Lung (tissue), 16 donors: ENCODE data around the gene RBM44. TPM values are rescaled to one million over a fixed set of nuclear protein-coding genes. Genes with fewer than 3 reads are reported as not detected.
"Not testable (repeated sequence)": the region's sequence is repeated elsewhere in the genome, so short reads cannot be mapped to it uniquely, and the experiment has no call there.

ENCODE experiments used
- ATAC-seq: fragments of 200-7000 bp; cut with Tn5 transposase; one replicate; pipeline ENCODE4 v1.9.1; 2020; ENCODE audit warnings: moderate number of reproducible peaks; ENCODE audit not compliant: insufficient read depth, low FRiP score
- DNase-seq, 3 donors: peaks; one replicate each; pipeline ENCODE4 v3.0.0-alpha.2; 2013 to 2017
- H3K27ac ChIP-seq, 2 donors: one replicate each; pipeline ENCODE4 v1.5.1; 2013; ENCODE audit warnings: mild to moderate bottlenecking in 2 of 2, moderate library complexity in 2 of 2, control low read depth in 1 of 2, inconsistent platforms in 1 of 2, low read depth in 1 of 2, low read length in 1 of 2
- H3K27me3 ChIP-seq, 3 donors: one replicate each; pipeline ENCODE4 v1.5.1; 2013; ENCODE audit warnings: low read length in 2 of 3; ENCODE audit not compliant: control insufficient read depth in 3 of 3, insufficient read depth in 3 of 3
- H3K36me3 ChIP-seq, 4 donors: one replicate each; pipeline ENCODE4 v1.5.1; 2013; ENCODE audit warnings: low read length in 4 of 4, mild to moderate bottlenecking in 1 of 4, moderate library complexity in 1 of 4; ENCODE audit not compliant: control insufficient read depth in 4 of 4, insufficient read depth in 4 of 4
- H3K4me1 ChIP-seq, 5 donors: one replicate each; pipeline ENCODE4 v1.5.1; 2013; ENCODE audit warnings: low read length in 5 of 5, mild to moderate bottlenecking in 2 of 5, moderate library complexity in 1 of 5; ENCODE audit not compliant: control insufficient read depth in 5 of 5, insufficient read depth in 5 of 5
- H3K4me3 ChIP-seq: one replicate; pipeline ENCODE4 v1.5.1; 2013; ENCODE audit warnings: mild to moderate bottlenecking, control low read depth, moderate library complexity
- H3K9ac ChIP-seq, 2 donors: one replicate each; pipeline ENCODE4 v1.5.1; 2013; ENCODE audit warnings: low read length in 2 of 2, control low read depth in 1 of 2; ENCODE audit not compliant: insufficient read depth in 1 of 2
- H3K9me3 ChIP-seq, 4 donors: one replicate each; pipeline ENCODE4 v1.5.1; 2013; ENCODE audit warnings: low read length in 3 of 4, mild to moderate bottlenecking in 1 of 4, moderate library complexity in 1 of 4; ENCODE audit not compliant: control insufficient read depth in 4 of 4, insufficient read depth in 3 of 4
- WGBS, 2 donors: extraction: QIAGEN DNeasy Blood & Tissue Kit; methylation state at CpG; one replicate each; pipeline ENCODE4 v1.1.7; 2013; 5-methylcytosine and 5-hydroxymethylcytosine counted together
- long read RNA-seq, 5 donors: transcript quantifications; one replicate each; lab custom pipeline, GENCODE V29; 2026
- polyA plus RNA-seq, 2 donors: library from polyadenylated mRNA; stranded (reverse); fragments of 200-250 nt; gene quantifications; one replicate each; pipeline ENCODE4 v1.2.1, GENCODE V29; 2013
- total RNA-seq, 2 donors: library from RNA; depleted of rRNA in 1 of 2; stranded (reverse); fragments of >200 nt in 1 of 2; gene quantifications; one replicate each; pipeline ENCODE4 v1.2.1, GENCODE V29; 2014 to 2021
- TF ChIP-seq, protein P1 (sequence below): IDR thresholded peaks from 2 replicates; pipeline ENCODE4 v1.5.1; 2012; ENCODE audit warnings: mild to moderate bottlenecking; ENCODE audit errors: control extremely low read depth, extremely low read depth
- donor health status: control.
- donor health status: control.
- donor health status: Bipolar disorder and iron deficiency.
- donor health status: healthy.
- donor health status: DM: yes; HTN: yes; CAD: no.

The RBM44 gene
- total RNA-seq: 1 to 10 TPM in 1 of 2 donors, under 1 TPM in 1; 0.80 to 4.0 TPM
- polyA plus RNA-seq: under 1 TPM; 0.26 to 0.96 TPM
- long read RNA-seq, donor 1: 0 reads
- long read RNA-seq, donor 2: 0 reads
- long read RNA-seq, donor 3: 0 reads
- long read RNA-seq, donor 4: 0 reads
- long read RNA-seq, donor 5: 0 reads

DNA sequence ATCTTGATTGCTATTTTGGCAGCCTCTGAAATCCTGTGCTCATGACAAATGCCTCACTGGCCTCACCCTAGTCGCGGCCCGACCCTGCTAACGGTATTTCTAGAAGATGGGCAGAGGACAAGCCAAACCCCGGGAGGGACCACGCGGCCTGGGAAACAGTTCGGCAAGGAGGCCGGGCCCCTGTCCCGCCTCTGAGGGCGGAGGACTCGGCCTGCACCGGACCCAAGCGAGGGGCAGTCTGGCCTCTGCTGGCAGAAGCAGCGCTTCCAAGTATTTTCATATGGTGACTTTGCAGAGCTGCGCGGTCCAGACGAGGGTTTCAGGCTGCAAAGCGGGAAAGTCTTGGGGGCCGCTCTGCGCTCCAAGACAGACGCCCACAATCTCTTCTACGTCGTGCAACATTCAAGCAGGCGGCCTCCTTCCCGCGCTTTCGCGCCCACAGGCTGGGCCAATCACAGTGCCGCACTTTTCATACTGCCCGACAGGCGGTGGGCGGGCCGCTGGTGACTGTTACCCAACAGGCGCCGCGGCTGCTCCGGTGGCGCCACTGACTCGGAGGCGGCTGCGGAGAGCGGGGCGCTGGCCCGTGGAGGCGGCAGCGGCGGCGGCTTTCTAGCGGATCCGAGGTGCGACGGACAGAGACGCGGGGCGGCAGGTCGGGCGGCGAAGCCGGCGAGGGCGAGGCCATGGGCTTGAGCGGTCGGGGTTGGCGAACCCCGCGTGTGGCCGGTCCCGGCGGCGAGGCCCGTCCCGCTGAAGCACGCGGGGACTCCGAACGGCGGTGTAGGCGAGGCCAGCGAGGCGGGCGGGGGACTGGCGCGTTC lies at the start of gene RBM44:
RBM44 (plus strand) TSS at position 544 of the 824 bp plus-strand sequence. CDS start 14,831 bp downstream, outside the sequence.
- no peaks in the 10 kb centered on the region for H3K36me3 ChIP-seq

DNA sequence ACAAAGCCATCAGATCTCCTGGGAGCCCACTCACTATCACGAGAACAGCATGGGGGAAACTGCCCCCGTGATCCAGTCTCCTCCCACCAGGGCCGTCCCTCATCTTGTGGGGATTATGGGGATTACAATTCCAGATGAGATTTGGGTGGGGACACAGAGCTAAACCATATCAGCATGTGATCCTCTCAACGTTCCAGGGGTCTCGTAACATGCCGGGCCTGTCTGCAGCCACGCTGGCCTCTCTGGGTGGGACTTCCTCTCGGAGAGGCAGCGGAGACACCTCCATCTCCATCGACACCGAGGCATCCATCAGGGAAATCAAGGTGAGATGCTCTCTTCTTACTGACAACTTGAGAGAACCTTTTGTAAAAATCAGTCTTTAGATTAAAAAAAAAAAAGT lies 49.6 kb upstream of the RBM44 start:
- H3K4me3 ChIP-seq: no peak overlapping the region
- H3K36me3 ChIP-seq: peaks cover 0 to 36% (median 12%) of the 10 kb centered on the region in 4 donors
- ATAC-seq: no peak

More for the DNA sequence above, at the start of gene RBM44:
- no peaks in the 10 kb centered on the region for H3K4me1 ChIP-seq
- H3K27ac ChIP-seq: no peak within 1 kb of the TSS
- H3K9me3 ChIP-seq: peaks cover 0 to 10% (median 0%) of the 10 kb centered on the region in 4 donors
- no peak within 1 kb of the TSS for H3K9ac ChIP-seq
- 81 to 92% methylated on average over 84 of the region's 84 CpGs for WGBS, 2 donors
- ATAC-seq (no peak), DNase-seq (no peak)
- H3K27me3 ChIP-seq: no peaks in the 10 kb centered on the region
- TF ChIP-seq, protein P1, sequence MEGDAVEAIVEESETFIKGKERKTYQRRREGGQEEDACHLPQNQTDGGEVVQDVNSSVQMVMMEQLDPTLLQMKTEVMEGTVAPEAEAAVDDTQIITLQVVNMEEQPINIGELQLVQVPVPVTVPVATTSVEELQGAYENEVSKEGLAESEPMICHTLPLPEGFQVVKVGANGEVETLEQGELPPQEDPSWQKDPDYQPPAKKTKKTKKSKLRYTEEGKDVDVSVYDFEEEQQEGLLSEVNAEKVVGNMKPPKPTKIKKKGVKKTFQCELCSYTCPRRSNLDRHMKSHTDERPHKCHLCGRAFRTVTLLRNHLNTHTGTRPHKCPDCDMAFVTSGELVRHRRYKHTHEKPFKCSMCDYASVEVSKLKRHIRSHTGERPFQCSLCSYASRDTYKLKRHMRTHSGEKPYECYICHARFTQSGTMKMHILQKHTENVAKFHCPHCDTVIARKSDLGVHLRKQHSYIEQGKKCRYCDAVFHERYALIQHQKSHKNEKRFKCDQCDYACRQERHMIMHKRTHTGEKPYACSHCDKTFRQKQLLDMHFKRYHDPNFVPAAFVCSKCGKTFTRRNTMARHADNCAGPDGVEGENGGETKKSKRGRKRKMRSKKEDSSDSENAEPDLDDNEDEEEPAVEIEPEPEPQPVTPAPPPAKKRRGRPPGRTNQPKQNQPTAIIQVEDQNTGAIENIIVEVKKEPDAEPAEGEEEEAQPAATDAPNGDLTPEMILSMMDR: no peak
- no peak within 1 kb of the TSS for H3K4me3 ChIP-seq

DNA sequence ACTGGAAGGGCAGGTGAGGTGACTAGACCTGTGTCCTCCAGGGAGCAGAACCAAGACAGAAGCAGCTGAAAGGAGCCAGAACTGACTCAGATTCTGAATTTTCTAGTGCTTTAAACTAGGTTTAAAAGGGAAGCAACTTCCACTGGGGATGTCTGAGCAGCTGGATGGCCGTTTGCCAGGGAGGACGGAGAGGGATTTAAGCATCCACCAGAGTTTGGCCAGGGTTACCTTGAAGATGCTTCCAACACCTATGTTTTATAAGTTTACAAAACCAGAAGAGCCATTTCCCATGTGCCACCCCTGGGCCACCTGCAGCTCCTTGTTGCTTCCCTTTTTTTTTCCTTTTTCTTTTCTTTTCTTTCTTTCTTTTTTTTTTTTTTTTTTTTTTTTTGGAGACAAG lies 48.6 kb upstream of the RBM44 start:
- whole genome bisulfite sequencing, 2 donors: 76 to 88% methylated on average over 2 of the region's 2 CpGs
- Histone ChIP-seq H3K9me3 (no peaks in the 10 kb centered on the region), H3K27me3 (no peaks in the 10 kb centered on the region), H3K36me3 (peaks cover 5 to 41% (median 15%) of the 10 kb centered on the region in 4 donors), H3K9ac (no peak overlapping the region), H3K4me1 (no peaks in the 10 kb centered on the region), H3K4me3 (no peak overlapping the region), H3K27ac (no peak overlapping the region)
- TF ChIP-seq, protein P1: no peak
- no peak for DNase-seq
- no peak for ATAC-seq

More for the DNA sequence above, 49.6 kb upstream of the RBM44 start:
- 93 to 94% methylated on average over 11 of the region's 11 CpGs for WGBS, 2 donors
- no peak overlapping the region for H3K9ac ChIP-seq
- TF ChIP-seq, protein P1: no peak
- peaks cover 0 to 3% (median 0%) of the 10 kb centered on the region in 5 donors for H3K4me1 ChIP-seq
- H3K27ac ChIP-seq: no peak overlapping the region
- DNase-seq: no peak
- H3K9me3 ChIP-seq: no peaks in the 10 kb centered on the region
- H3K27me3 ChIP-seq: no peaks in the 10 kb centered on the region

DNA sequence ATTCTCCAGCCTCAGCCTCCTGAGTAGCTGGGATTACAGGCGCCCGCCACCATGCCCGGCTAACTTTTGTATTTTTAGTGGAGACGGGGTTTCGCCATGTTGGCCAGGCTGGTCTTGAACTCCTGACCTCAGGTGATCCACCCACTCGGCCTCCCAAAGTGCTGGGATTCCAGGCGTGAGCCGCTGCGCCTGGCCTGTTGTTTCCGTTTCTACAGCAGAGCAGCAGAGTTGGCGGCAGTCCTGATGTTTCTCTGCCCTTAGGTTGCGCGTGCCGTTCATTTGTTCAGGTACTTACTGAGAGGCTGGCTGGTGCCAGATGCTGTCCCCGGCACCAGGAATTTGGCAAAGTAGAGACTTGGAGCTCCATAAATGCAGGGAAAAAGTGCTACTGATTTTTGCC lies 48.1 kb upstream of the RBM44 start:
- ATAC-seq: not testable (repeated sequence)
- 96 to 98% methylated on average over 15 of the region's 15 CpGs for WGBS, 2 donors

More for the DNA sequence above, 48.1 kb upstream of the RBM44 start:
- H3K27ac ChIP-seq, H3K9ac ChIP-seq, H3K4me1 ChIP-seq, DNase-seq, H3K9me3 ChIP-seq, H3K4me3 ChIP-seq, H3K27me3 ChIP-seq: not testable (repeated sequence)
- peaks cover 8 to 45% (median 19%) of the 10 kb centered on the region in 4 donors for H3K36me3 ChIP-seq
